Middle frontal gyrus (tissue), 1 donor: ENCODE results near the gene KATNB1.

Experiments
- DNase-seq: peaks from one replicate; pipeline ENCODE4 v3.0.0-alpha.2; 2015; ENCODE audit warnings: low spot score; ENCODE audit errors: extremely low spot score

The KATNB1 gene

DNA sequence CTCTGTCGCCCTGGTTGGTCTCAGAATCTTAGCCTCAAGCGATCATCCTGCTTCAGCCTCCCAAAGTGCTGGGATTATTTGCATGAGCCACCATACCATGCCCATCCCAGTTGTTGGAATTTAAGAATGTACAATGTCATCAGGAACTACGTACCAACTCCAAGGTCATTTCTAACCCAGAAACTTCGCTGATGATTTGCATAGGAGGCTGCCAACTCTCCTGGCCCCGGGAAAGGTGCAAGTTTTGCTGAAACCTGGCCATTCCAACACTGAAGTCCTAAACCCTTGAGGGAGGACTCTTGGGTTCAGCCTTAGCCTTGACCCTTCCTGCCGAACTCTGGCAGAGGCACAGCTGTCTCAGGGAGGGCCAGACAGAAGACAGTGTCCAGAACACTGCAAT lies 69.6 kb downstream of the KATNB1 start:
- no peak for DNase-seq
